HEK293 (cell line): ENCODE results near the gene SYCN.

Experiments
- GLIS1 ChIP-seq: fragments of 450-650 bp; formaldehyde crosslinking; IDR thresholded peaks from 2 replicates; pipeline ENCODE4 v1.5.1; 2016; ENCODE audit warnings: missing biosample characterization, missing genetic modification characterization
- KLF10 ChIP-seq: fragments of 450-650 bp; IDR thresholded peaks from 2 replicates; pipeline ENCODE4 v1.5.1; 2018; ENCODE audit warnings: missing biosample characterization, mild to moderate bottlenecking, missing genetic modification characterization
- KLF16 ChIP-seq: fragments of 450-650 bp; formaldehyde crosslinking; IDR thresholded peaks from 2 replicates; pipeline ENCODE4 v1.5.1; 2017; ENCODE audit warnings: missing biosample characterization, missing genetic modification characterization
- KLF8 ChIP-seq: fragments of 450-650 bp; formaldehyde crosslinking; IDR thresholded peaks from 2 replicates; pipeline ENCODE4 v1.5.1; 2016; ENCODE audit warnings: missing biosample characterization, missing genetic modification characterization
- OVOL3 ChIP-seq: fragments of 450-650 bp; formaldehyde crosslinking; IDR thresholded peaks from 2 replicates; pipeline ENCODE4 v1.5.1; 2016; ENCODE audit warnings: missing biosample characterization, missing genetic modification characterization
- SP3 ChIP-seq: fragments of 450-650 bp; formaldehyde crosslinking; IDR thresholded peaks from 2 replicates; pipeline ENCODE4 v1.5.1; 2016; ENCODE audit warnings: missing biosample characterization, missing genetic modification characterization
- ZBTB7A ChIP-seq: fragments of 450-650 bp; formaldehyde crosslinking; IDR thresholded peaks from 2 replicates; pipeline ENCODE4 v1.5.1; 2016; ENCODE audit warnings: low read depth, missing biosample characterization, missing genetic modification characterization
- ZNF114 ChIP-seq: fragments of 450-650 bp; formaldehyde crosslinking; IDR thresholded peaks from 2 replicates; pipeline ENCODE4 v1.5.0; 2017; ENCODE audit warnings: missing biosample characterization, missing genetic modification characterization
- ZNF132 ChIP-seq: fragments of 450-650 bp; formaldehyde crosslinking; IDR thresholded peaks from 2 replicates; pipeline ENCODE4 v1.5.1; 2017; ENCODE audit warnings: missing biosample characterization, missing genetic modification characterization, borderline replicate concordance
- ZNF211 ChIP-seq: fragments of 450-650 bp; formaldehyde crosslinking; IDR thresholded peaks from 2 replicates; pipeline ENCODE4 v1.5.1; 2016; ENCODE audit warnings: low read depth, missing biosample characterization, missing genetic modification characterization
- ZNF248 ChIP-seq: fragments of 450-650 bp; formaldehyde crosslinking; IDR thresholded peaks from 2 replicates; pipeline ENCODE4 v1.5.1; 2017; ENCODE audit warnings: missing biosample characterization, missing genetic modification characterization
- ZNF394 ChIP-seq: fragments of 450-650 bp; formaldehyde crosslinking; IDR thresholded peaks from 2 replicates; pipeline ENCODE4 v1.5.1; 2016; ENCODE audit warnings: missing biosample characterization, missing genetic modification characterization, mild to moderate bottlenecking, moderate library complexity, borderline replicate concordance
- ZNF48 ChIP-seq: fragments of 450-650 bp; formaldehyde crosslinking; IDR thresholded peaks from 2 replicates; pipeline ENCODE4 v1.5.1; 2016; ENCODE audit warnings: missing biosample characterization, missing genetic modification characterization
- ZNF549 ChIP-seq: fragments of 450-650 bp; IDR thresholded peaks from 2 replicates; pipeline ENCODE4 v1.5.1; 2018; ENCODE audit warnings: missing biosample characterization, missing genetic modification characterization, mild to moderate bottlenecking, inconsistent platforms, moderate library complexity
- ZXDB ChIP-seq: fragments of 450-650 bp; formaldehyde crosslinking; IDR thresholded peaks from 2 replicates; pipeline ENCODE4 v1.5.1; 2016; ENCODE audit warnings: missing biosample characterization, missing genetic modification characterization
- TF ChIP-seq, protein P1 (sequence below): fragments of 450-650 bp; formaldehyde crosslinking; IDR thresholded peaks from 2 replicates; pipeline ENCODE4 v1.5.1; 2016; ENCODE audit warnings: missing biosample characterization, missing genetic modification characterization
- TF ChIP-seq, protein P2 (sequence below): fragments of 450-650 bp; formaldehyde crosslinking; IDR thresholded peaks from 2 replicates; pipeline ENCODE4 v1.5.1; 2016; ENCODE audit warnings: missing biosample characterization, missing genetic modification characterization
- TF ChIP-seq, protein P3 (sequence below): fragments of 450-650 bp; formaldehyde crosslinking; IDR thresholded peaks from 2 replicates; pipeline ENCODE4 v1.5.1; 2016; ENCODE audit warnings: missing biosample characterization, missing genetic modification characterization
- TF ChIP-seq, protein P4 (sequence below): fragments of 450-650 bp; formaldehyde crosslinking; IDR thresholded peaks from 2 replicates; pipeline ENCODE4 v1.5.1; 2016; ENCODE audit warnings: missing biosample characterization, missing genetic modification characterization
- TF ChIP-seq, protein P5 (sequence below): fragments of 450-650 bp; formaldehyde crosslinking; IDR thresholded peaks from 2 replicates; pipeline ENCODE4 v1.5.1; 2016; ENCODE audit warnings: missing biosample characterization, missing genetic modification characterization, low read depth

Gene SYCN

DNA sequence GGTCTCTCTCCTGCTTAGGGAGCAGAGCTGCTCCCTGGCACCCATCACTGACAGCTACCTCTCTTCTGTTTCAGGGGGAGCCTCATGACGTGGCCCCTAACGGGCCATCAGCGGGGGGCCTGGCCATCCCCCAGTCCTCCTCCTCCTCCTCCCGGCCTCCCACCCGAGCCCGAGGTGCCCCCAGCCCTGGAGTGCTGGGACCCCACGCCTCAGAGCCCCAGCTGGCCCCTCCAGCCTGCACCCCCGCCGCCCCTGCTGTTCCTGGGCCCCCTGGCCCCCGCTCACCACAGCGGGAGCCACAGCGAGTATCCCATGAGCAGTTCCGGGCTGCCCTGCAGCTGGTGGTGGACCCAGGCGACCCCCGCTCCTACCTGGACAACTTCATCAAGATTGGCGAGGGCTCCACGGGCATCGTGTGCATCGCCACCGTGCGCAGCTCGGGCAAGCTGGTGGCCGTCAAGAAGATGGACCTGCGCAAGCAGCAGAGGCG, 30.5 kb downstream of the SYCN start (continued):
- TF ChIP-seq, protein P1, sequence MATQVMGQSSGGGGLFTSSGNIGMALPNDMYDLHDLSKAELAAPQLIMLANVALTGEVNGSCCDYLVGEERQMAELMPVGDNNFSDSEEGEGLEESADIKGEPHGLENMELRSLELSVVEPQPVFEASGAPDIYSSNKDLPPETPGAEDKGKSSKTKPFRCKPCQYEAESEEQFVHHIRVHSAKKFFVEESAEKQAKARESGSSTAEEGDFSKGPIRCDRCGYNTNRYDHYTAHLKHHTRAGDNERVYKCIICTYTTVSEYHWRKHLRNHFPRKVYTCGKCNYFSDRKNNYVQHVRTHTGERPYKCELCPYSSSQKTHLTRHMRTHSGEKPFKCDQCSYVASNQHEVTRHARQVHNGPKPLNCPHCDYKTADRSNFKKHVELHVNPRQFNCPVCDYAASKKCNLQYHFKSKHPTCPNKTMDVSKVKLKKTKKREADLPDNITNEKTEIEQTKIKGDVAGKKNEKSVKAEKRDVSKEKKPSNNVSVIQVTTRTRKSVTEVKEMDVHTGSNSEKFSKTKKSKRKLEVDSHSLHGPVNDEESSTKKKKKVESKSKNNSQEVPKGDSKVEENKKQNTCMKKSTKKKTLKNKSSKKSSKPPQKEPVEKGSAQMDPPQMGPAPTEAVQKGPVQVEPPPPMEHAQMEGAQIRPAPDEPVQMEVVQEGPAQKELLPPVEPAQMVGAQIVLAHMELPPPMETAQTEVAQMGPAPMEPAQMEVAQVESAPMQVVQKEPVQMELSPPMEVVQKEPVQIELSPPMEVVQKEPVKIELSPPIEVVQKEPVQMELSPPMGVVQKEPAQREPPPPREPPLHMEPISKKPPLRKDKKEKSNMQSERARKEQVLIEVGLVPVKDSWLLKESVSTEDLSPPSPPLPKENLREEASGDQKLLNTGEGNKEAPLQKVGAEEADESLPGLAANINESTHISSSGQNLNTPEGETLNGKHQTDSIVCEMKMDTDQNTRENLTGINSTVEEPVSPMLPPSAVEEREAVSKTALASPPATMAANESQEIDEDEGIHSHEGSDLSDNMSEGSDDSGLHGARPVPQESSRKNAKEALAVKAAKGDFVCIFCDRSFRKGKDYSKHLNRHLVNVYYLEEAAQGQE, result no peak
- TF ChIP-seq, protein P2, sequence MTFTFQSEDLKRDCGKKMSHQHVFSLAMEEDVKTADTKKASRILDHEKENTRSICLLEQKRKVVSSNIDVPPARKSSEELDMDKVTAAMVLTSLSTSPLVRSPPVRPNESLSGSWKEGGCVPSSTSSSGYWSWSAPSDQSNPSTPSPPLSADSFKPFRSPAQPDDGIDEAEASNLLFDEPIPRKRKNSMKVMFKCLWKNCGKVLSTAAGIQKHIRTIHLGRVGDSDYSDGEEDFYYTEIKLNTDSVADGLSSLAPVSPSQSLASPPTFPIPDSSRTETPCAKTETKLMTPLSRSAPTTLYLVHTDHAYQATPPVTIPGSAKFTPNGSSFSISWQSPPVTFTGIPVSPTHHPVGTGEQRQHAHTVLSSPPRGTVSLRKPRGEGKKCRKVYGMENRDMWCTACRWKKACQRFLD, result no peak
- peak; percentile 32; the same call in 1 of the 2 replicates for TF ChIP-seq ZBTB7A (tag by site-specific recombination)
- no peak for TF ChIP-seq GLIS1 (tag by site-specific recombination)
- TF ChIP-seq ZNF549 (tag by site-specific recombination), result no peak
- TF ChIP-seq KLF10 (tag by site-specific recombination), result no peak
- no peak for TF ChIP-seq OVOL3 (tag by site-specific recombination)
- no peak for TF ChIP-seq ZNF114 (tag by site-specific recombination)
- TF ChIP-seq KLF8, result peak; percentile 32; the same call in 1 of the 2 replicates
- TF ChIP-seq, protein P3, sequence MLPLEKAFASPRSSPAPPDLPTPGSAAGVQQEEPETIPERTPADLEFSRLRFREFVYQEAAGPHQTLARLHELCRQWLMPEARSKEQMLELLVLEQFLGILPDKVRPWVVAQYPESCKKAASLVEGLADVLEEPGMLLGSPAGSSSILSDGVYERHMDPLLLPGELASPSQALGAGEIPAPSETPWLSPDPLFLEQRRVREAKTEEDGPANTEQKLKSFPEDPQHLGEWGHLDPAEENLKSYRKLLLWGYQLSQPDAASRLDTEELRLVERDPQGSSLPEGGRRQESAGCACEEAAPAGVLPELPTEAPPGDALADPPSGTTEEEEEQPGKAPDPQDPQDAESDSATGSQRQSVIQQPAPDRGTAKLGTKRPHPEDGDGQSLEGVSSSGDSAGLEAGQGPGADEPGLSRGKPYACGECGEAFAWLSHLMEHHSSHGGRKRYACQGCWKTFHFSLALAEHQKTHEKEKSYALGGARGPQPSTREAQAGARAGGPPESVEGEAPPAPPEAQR (tag by site-specific recombination), result no peak
- TF ChIP-seq ZXDB (tag by site-specific recombination), result no peak
- TF ChIP-seq ZNF211 (tag by site-specific recombination), result no peak
- no peak for TF ChIP-seq ZNF248 (tag by site-specific recombination)
- TF ChIP-seq, protein P4, sequence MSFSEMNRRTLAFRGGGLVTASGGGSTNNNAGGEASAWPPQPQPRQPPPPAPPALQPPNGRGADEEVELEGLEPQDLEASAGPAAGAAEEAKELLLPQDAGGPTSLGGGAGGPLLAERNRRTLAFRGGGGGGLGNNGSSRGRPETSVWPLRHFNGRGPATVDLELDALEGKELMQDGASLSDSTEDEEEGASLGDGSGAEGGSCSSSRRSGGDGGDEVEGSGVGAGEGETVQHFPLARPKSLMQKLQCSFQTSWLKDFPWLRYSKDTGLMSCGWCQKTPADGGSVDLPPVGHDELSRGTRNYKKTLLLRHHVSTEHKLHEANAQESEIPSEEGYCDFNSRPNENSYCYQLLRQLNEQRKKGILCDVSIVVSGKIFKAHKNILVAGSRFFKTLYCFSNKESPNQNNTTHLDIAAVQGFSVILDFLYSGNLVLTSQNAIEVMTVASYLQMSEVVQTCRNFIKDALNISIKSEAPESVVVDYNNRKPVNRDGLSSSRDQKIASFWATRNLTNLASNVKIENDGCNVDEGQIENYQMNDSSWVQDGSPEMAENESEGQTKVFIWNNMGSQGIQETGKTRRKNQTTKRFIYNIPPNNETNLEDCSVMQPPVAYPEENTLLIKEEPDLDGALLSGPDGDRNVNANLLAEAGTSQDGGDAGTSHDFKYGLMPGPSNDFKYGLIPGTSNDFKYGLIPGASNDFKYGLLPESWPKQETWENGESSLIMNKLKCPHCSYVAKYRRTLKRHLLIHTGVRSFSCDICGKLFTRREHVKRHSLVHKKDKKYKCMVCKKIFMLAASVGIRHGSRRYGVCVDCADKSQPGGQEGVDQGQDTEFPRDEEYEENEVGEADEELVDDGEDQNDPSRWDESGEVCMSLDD (tag by site-specific recombination), result peak; percentile 43; the same call in 1 of the 2 replicates
- no peak for TF ChIP-seq ZNF132
- no peak for TF ChIP-seq KLF16 (tag by site-specific recombination)
- no peak for TF ChIP-seq ZNF48 (tag by site-specific recombination)
- TF ChIP-seq SP3 (tag by site-specific recombination), result no peak
- TF ChIP-seq, protein P5, sequence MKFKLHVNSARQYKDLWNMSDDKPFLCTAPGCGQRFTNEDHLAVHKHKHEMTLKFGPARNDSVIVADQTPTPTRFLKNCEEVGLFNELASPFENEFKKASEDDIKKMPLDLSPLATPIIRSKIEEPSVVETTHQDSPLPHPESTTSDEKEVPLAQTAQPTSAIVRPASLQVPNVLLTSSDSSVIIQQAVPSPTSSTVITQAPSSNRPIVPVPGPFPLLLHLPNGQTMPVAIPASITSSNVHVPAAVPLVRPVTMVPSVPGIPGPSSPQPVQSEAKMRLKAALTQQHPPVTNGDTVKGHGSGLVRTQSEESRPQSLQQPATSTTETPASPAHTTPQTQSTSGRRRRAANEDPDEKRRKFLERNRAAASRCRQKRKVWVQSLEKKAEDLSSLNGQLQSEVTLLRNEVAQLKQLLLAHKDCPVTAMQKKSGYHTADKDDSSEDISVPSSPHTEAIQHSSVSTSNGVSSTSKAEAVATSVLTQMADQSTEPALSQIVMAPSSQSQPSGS (tag by site-specific recombination), result no peak
- TF ChIP-seq ZNF394 (tag by site-specific recombination), result no peak
